Uterus (tissue), 4 donors: ENCODE results near the gene SPR. TPM values are rescaled to one million over a fixed set of nuclear protein-coding genes. Genes with fewer than 3 reads are reported as not detected.
A peak's percentile ranks its signal among the peaks of the same experiment; 100 is the strongest.

Experiments
- DNase-seq, 2 donors: peaks; one replicate each; pipeline ENCODE4 v3.0.0-alpha.2; 2019 to 2020
- H3K27ac ChIP-seq, 2 donors: fragments of 200-600 bp; sonication (generic); 1 replicate in 1 of 2; 2 replicates in 1 of 2; pipeline ENCODE4 v1.5.1; 2016 to 2018
- H3K27me3 ChIP-seq, 2 donors: fragments of 200-600 bp; sonication (generic); one replicate each; pipeline ENCODE4 v1.5.1; 2018 to 2019; ENCODE audit warnings: control low read depth in 1 of 2
- H3K36me3 ChIP-seq, 2 donors: fragments of 200-600 bp; sonication (generic); one replicate each; pipeline ENCODE4 v1.5.1; 2019; ENCODE audit warnings: control low read depth in 1 of 2
- H3K4me1 ChIP-seq, 2 donors: fragments of 200-600 bp; sonication (generic); one replicate each; pipeline ENCODE4 v1.5.1; 2018 to 2019; ENCODE audit warnings: control low read depth in 1 of 2
- H3K4me3 ChIP-seq, 2 donors: fragments of 200-600 bp; sonication (generic); 1 replicate in 1 of 2; 2 replicates in 1 of 2; pipeline ENCODE4 v1.5.1; 2018 to 2019; ENCODE audit warnings: mild to moderate bottlenecking in 1 of 2
- H3K9me3 ChIP-seq, 2 donors: fragments of 200-600 bp; sonication (generic); one replicate each; pipeline ENCODE4 v1.5.1; 2019; ENCODE audit warnings: control low read depth in 1 of 2
- POLR2A ChIP-seq, 2 donors: fragments of 450-650 bp; IDR thresholded peaks; one replicate each; pipeline ENCODE4 v1.6.1; 2016; ENCODE audit warnings: antibody characterized with exemption in 2 of 2, mild to moderate bottlenecking in 1 of 2, moderate library complexity in 1 of 2
- intact Hi-C: fragments of 100-400 bp; cut with DNase I; formaldehyde crosslinking; loops from one replicate; pipeline ENCODE4 v1.15.1; 2023; ENCODE audit warnings: low total_unique reads
- total RNA-seq, 4 donors: library from RNA; depleted of rRNA in 3 of 4; stranded (reverse); fragments of >200 nt in 3 of 4; gene quantifications; one replicate each; pipeline versions ENCODE4 v1.1.0 to v1.2.4, GENCODE V29; 2014 to 2023
- TF ChIP-seq, protein P1 (sequence below), 4 experiments: fragments of 200-600 bp in 2 of 4; fragments of 450-650 bp in 2 of 4; sonication (generic) in 2 of 4; IDR thresholded peaks; one replicate each; pipeline ENCODE4 v1.5.1; 2016 to 2019; ENCODE audit warnings: antibody characterized with exemption in 4 of 4, mild to moderate bottlenecking in 2 of 4, moderate library complexity in 1 of 4
- donor health status: DM: yes; HTN: yes; CAD: no.

Gene SPR
- total RNA-seq, 4 donors from 2014 or later: 4.5 to 33.8 (median 18.8) TPM

DNA sequence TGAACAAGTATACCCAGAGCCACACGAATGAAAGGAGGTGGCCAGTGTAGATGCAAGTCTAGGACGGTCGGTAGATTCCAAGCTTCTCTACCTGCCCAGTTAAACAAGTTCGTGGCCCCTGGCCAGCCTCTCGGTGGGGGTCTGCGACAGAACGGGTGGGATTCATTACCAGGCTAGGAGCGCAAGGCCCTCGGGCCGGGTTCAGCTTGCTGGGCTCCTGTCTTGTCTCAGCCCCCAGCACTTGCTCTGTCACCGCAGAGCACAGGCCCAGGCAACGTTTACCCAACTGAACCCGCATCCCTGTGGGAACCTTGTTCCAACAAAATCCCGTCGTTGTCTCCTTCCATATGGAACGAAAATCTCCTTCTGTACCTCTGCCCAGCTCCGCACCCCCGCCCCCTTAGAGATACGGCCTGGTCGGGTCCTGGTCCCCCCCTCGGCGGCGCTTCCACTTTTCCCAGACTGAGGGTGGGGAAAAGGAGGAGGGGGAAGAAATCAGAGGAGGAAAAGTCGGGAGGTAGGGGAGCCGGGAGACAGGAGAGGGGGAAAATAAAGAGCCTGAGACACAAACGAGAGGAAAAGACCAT lies 28.2 kb downstream of the SPR start:
- Histone ChIP-seq H3K36me3 (no peaks in the 10 kb centered on the region), H3K27me3 (peaks cover 36 to 68% of the 10 kb centered on the region in 2 donors), H3K4me3 (no peak overlapping the region), H3K4me1 (peaks cover 0 to 32% of the 10 kb centered on the region in 2 donors), H3K27ac (no peak overlapping the region), H3K9me3 (no peaks in the 10 kb centered on the region)
- no peak for TF ChIP-seq POLR2A (IDR thresholded peaks at IDR 0.05)
- TF ChIP-seq, protein P1, sequence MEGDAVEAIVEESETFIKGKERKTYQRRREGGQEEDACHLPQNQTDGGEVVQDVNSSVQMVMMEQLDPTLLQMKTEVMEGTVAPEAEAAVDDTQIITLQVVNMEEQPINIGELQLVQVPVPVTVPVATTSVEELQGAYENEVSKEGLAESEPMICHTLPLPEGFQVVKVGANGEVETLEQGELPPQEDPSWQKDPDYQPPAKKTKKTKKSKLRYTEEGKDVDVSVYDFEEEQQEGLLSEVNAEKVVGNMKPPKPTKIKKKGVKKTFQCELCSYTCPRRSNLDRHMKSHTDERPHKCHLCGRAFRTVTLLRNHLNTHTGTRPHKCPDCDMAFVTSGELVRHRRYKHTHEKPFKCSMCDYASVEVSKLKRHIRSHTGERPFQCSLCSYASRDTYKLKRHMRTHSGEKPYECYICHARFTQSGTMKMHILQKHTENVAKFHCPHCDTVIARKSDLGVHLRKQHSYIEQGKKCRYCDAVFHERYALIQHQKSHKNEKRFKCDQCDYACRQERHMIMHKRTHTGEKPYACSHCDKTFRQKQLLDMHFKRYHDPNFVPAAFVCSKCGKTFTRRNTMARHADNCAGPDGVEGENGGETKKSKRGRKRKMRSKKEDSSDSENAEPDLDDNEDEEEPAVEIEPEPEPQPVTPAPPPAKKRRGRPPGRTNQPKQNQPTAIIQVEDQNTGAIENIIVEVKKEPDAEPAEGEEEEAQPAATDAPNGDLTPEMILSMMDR (IDR thresholded peaks at IDR 0.05): no peak
- intact Hi-C loops: no loop called here
- no peak for DNase-seq

DNA sequence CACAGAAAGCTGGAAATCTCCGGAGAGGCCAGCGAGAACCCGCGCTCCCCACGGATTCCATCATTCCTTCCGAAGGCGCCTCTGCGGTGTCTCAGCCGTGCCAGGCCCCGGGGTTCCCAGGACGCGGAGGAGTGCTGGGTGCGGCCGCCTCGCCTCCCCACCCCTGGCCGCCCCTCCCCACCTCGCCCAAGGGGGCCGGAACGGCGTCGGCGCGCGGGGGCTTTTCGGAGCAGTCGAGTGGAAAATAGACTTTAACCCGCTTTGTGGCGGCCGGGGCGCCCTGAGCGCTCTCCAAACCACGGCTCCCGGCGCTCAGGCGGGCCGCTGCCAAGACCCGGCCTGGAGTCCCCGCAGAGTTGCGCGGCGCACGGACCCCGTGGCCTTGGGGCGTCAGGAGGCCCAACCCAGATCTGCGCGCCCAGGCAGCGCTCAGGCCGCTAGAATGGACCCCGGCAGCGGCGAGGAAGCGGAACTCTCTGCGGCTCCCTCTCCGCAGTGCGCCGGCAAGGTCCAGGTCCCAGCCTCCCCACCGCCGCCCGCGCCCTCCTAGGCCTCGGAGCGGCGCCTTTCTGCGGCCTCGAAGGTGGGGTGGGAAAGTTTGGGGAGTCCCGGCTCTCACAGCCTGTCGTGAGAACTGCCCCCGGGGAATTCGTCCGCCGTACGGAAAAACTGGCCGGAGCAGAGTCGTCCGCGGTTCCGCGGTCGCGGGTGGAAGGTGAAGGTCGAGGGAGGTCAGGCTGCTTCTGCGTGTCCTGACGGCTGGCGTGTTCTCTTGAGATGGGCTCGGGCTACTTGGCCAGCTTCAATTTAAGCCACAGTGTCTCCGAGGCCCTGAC lies 28.9 kb downstream of the SPR start:
- Histone ChIP-seq H3K27ac (no peak overlapping the region), H3K27me3 (peaks cover 38 to 70% of the 10 kb centered on the region in 2 donors), H3K4me1 (peaks cover 0 to 32% of the 10 kb centered on the region in 2 donors), H3K4me3 (peak overlapping the region; percentile 8 to 34), H3K9me3 (no peaks in the 10 kb centered on the region), H3K36me3 (no peaks in the 10 kb centered on the region)
- no peak for DNase-seq
- intact Hi-C loops: no loop called here
- TF ChIP-seq, protein P1 (IDR thresholded peaks at IDR 0.05): no peak
- no peak for TF ChIP-seq POLR2A (IDR thresholded peaks at IDR 0.05)

DNA sequence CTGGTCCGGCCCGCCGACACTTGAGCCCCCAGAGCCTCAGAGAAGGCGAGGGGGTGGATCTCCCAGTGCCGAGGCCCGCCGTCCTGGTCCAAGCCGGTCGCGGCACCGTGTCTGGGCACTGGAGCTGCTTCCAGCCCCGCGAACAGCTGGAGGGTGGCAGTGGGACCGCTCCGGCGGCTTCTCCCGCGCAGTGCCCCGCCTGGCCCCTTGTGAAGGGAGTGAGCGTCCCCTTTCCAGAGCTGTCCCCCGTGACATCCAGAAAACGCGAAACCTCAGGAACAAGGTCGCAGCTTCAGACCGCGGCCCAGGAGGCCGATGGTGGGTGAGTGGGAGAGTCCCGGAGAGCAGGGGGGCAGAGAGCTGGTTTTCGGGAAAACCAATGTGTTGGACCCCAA lies 29.5 kb downstream of the SPR start:
- peaks cover 0 to 32% of the 10 kb centered on the region in 2 donors for H3K4me1 ChIP-seq
- no peak for DNase-seq
- H3K27me3 ChIP-seq: peaks cover 37 to 73% of the 10 kb centered on the region in 2 donors
- H3K27ac ChIP-seq: no peak overlapping the region
- peak overlapping the region in 1 of 2 donors; percentile 34 for H3K4me3 ChIP-seq
- no peaks in the 10 kb centered on the region for H3K36me3 ChIP-seq
- intact Hi-C loops: no loop called here
- no peaks in the 10 kb centered on the region for H3K9me3 ChIP-seq
- no peak for TF ChIP-seq POLR2A (IDR thresholded peaks at IDR 0.05)
- TF ChIP-seq, protein P1 (IDR thresholded peaks at IDR 0.05): no peak

DNA sequence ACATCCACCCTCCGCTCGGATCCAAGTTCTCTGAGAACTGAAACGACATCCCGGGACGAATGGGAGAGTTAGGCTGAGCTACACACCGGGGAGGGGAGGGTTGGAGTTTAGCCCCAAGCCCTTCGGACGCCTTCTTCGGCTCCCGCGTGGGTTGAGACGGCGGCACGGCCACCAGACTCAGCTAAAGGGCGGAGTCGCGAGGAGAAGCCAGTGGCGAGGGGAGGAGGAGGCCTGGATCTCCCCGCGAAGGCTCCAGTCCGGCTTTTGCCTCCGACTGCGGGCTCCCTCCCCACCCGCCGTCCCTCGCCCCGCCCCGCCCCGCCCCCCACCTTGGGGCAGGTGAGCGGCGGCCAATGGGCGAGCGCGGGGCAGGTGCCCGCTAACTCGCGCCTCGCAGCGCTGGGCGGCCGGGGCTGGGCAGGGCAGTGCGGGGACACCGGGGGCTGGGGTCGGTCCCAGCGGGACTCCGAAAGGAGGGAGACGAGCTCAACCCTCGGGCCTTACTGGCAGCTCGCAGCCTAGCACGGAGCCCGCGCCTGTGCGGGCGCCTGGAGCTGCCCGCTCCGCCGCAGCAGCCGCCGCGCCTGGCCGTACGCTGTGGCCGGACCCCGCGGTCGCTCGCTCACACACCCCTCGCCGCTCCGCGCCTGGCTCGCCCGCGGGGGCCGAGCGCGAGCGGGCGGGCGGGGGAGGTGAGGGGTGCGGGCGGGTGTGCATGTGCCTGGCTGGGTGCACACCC lies 30.1 kb downstream of the SPR start, which contains the start of gene EMX1:
TSS of gene EMX1 (plus strand) at position 382 of the 739 bp plus-strand sequence. CDS start at position 716, 334 bp downstream.
- DNase-seq: no peak
- H3K36me3 ChIP-seq: no peaks in the 10 kb centered on the region
- TF ChIP-seq POLR2A (IDR thresholded peaks at IDR 0.05): no peak
- TF ChIP-seq, protein P1 (IDR thresholded peaks at IDR 0.05): no peak
- H3K27me3 ChIP-seq: peaks cover 37 to 78% of the 10 kb centered on the region in 2 donors
- no peak within 1 kb of the TSS for H3K27ac ChIP-seq
- peaks cover 0 to 32% of the 10 kb centered on the region in 2 donors for H3K4me1 ChIP-seq
- intact Hi-C loops: no loop called here
- peak within 1 kb of the TSS in 1 of 2 donors; percentile 34 for H3K4me3 ChIP-seq
- H3K9me3 ChIP-seq: no peaks in the 10 kb centered on the region
